Uterus (tissue), 4 donors: Measurements from ENCODE around the gene AHI1. TPM values are rescaled to one million over a fixed set of nuclear protein-coding genes. Genes with fewer than 3 reads are reported as not detected.

Experiments
- DNase-seq, 2 donors: peaks; one replicate each; pipeline ENCODE4 v3.0.0-alpha.2; 2019 to 2020
- H3K27ac ChIP-seq, 2 donors: fragments of 200-600 bp; sonication (generic); 1 replicate in 1 of 2; 2 replicates in 1 of 2; pipeline ENCODE4 v1.5.1; 2016 to 2018
- H3K27me3 ChIP-seq, 2 donors: fragments of 200-600 bp; sonication (generic); one replicate each; pipeline ENCODE4 v1.5.1; 2018 to 2019; ENCODE audit warnings: control low read depth in 1 of 2
- H3K36me3 ChIP-seq, 2 donors: fragments of 200-600 bp; sonication (generic); one replicate each; pipeline ENCODE4 v1.5.1; 2019; ENCODE audit warnings: control low read depth in 1 of 2
- H3K4me1 ChIP-seq, 2 donors: fragments of 200-600 bp; sonication (generic); one replicate each; pipeline ENCODE4 v1.5.1; 2018 to 2019; ENCODE audit warnings: control low read depth in 1 of 2
- H3K4me3 ChIP-seq, 2 donors: fragments of 200-600 bp; sonication (generic); 1 replicate in 1 of 2; 2 replicates in 1 of 2; pipeline ENCODE4 v1.5.1; 2018 to 2019; ENCODE audit warnings: mild to moderate bottlenecking in 1 of 2
- H3K9me3 ChIP-seq, 2 donors: fragments of 200-600 bp; sonication (generic); one replicate each; pipeline ENCODE4 v1.5.1; 2019; ENCODE audit warnings: control low read depth in 1 of 2
- POLR2A ChIP-seq, 2 donors: fragments of 450-650 bp; IDR thresholded peaks; one replicate each; pipeline ENCODE4 v1.6.1; 2016; ENCODE audit warnings: antibody characterized with exemption in 2 of 2, mild to moderate bottlenecking in 1 of 2, moderate library complexity in 1 of 2
- intact Hi-C: fragments of 100-400 bp; cut with DNase I; formaldehyde crosslinking; loops from one replicate; pipeline ENCODE4 v1.15.1; 2023; ENCODE audit warnings: low total_unique reads
- total RNA-seq, 4 donors: library from RNA; depleted of rRNA in 3 of 4; stranded (reverse); fragments of >200 nt in 3 of 4; gene quantifications; one replicate each; pipeline versions ENCODE4 v1.1.0 to v1.2.4, GENCODE V29; 2014 to 2023
- TF ChIP-seq, protein P1 (sequence below), 4 experiments: fragments of 200-600 bp in 2 of 4; fragments of 450-650 bp in 2 of 4; sonication (generic) in 2 of 4; IDR thresholded peaks; one replicate each; pipeline ENCODE4 v1.5.1; 2016 to 2019; ENCODE audit warnings: antibody characterized with exemption in 4 of 4, mild to moderate bottlenecking in 2 of 4, moderate library complexity in 1 of 4
- donor health status: DM: yes; HTN: yes; CAD: no.

Gene AHI1
- total RNA-seq, 4 donors from 2014 or later, result 43.5 to 85.1 (median 47.3) TPM

DNA sequence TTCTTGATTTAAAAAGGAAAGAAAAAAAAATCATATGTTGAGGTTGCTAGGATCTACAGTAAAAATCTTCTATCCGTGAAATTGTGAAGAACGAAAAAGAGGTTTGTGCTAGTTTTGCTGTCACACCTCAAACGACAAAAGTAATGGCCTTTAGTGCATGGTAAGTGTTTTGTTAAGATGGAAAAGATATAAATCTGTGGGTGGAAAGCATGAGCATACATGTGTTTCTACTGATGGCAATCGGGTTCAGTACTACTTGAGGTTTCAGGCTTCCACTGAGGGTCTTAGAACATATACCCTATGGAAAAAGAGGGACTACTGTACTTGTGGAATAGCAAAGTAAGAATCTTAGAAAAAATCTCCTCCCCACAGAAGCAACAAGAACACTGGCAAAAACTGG, 58.0 kb downstream of the AHI1 start:
- intact Hi-C loops, result no loop called here
- no peaks in the 10 kb centered on the region for H3K36me3 ChIP-seq
- no peaks in the 10 kb centered on the region for H3K9me3 ChIP-seq
- H3K4me1 ChIP-seq, result no peaks in the 10 kb centered on the region
- H3K4me3 ChIP-seq, result no peak overlapping the region
- no peak for DNase-seq
- no peak for TF ChIP-seq POLR2A (IDR thresholded peaks at IDR 0.05)
- TF ChIP-seq, protein P1, sequence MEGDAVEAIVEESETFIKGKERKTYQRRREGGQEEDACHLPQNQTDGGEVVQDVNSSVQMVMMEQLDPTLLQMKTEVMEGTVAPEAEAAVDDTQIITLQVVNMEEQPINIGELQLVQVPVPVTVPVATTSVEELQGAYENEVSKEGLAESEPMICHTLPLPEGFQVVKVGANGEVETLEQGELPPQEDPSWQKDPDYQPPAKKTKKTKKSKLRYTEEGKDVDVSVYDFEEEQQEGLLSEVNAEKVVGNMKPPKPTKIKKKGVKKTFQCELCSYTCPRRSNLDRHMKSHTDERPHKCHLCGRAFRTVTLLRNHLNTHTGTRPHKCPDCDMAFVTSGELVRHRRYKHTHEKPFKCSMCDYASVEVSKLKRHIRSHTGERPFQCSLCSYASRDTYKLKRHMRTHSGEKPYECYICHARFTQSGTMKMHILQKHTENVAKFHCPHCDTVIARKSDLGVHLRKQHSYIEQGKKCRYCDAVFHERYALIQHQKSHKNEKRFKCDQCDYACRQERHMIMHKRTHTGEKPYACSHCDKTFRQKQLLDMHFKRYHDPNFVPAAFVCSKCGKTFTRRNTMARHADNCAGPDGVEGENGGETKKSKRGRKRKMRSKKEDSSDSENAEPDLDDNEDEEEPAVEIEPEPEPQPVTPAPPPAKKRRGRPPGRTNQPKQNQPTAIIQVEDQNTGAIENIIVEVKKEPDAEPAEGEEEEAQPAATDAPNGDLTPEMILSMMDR (IDR thresholded peaks at IDR 0.05), result no peak
- no peak overlapping the region for H3K27ac ChIP-seq
- H3K27me3 ChIP-seq, result no peaks in the 10 kb centered on the region

DNA sequence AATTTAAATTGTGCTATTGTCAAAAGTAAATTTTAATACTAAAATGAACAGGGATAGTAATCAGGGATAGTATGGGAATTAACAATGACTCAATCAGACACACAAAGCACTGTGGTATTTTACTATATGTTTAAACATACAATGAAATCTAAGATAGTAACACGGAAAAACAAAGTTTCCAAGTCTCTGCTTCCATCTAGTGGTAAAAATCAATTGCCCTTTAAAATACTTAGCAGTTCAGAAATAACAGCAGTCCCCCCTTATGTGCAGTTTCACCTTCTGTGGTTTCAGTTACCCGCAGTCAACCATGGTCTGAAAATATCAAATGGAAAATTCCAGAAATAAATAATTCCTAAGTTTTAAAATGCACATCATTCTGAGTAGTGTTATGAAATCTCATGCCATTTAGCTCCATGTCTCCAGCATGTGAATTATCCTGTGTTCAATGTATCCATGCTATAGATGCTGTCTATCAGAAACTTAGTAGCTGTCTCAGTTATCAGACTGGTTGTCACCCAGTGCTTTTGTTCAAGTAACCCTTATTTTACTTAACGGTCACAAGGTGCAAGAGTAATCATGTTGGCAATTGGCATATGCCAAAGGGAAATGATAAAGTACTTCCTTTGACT, 58.5 kb downstream of the AHI1 start:
- Histone ChIP-seq H3K27me3 (no peaks in the 10 kb centered on the region), H3K27ac (no peak overlapping the region), H3K9me3 (no peaks in the 10 kb centered on the region), H3K4me1 (no peaks in the 10 kb centered on the region), H3K4me3 (no peak overlapping the region), H3K36me3 (no peaks in the 10 kb centered on the region)
- no peak for DNase-seq
- intact Hi-C loops, result no loop called here
- TF ChIP-seq POLR2A (IDR thresholded peaks at IDR 0.05), result no peak
- TF ChIP-seq, protein P1 (IDR thresholded peaks at IDR 0.05), result no peak

DNA sequence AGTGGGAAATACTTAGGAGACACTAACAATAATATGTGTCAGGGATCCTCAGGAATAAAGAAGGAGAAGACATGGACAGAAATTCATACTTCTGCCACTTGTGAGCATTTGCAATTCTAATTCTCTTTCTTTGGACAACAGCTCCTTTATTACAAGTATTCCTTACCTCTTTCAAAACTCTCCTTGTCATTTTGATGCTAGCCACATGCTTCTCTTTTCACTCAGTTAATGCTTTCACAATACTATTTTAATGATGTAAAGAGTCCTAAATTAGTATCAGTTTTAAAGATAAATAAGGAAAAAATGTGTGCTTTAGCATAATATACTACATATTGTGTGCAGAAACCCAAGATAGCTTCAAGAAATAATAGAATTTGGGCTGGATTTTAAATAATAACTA, 62.5 kb downstream of the AHI1 start:
- Histone ChIP-seq H3K4me3 (no peak overlapping the region), H3K27me3 (no peaks in the 10 kb centered on the region), H3K4me1 (no peaks in the 10 kb centered on the region), H3K9me3 (no peaks in the 10 kb centered on the region), H3K27ac (no peak overlapping the region), H3K36me3 (no peaks in the 10 kb centered on the region)
- no peak for DNase-seq
- TF ChIP-seq POLR2A (IDR thresholded peaks at IDR 0.05), result no peak
- TF ChIP-seq, protein P1 (IDR thresholded peaks at IDR 0.05), result no peak
- intact Hi-C loops, result no loop called here

DNA sequence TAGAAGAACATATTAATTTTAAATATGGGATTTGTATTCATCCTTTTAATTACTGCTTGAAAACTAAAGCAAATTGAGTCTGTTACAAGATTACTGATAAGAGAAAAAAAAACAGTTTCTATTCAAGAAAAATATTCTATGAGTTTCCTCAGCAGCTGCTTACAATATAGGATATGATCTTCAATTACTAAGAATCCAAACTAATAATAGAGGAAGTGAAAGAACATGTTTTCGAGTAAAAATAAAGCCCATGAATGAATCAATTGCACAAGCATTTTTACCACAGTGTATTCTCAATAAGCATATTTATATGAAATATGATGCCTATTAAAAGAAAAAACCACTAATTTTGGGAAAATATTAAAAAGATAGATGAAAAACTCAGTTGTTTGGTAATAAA, 63.4 kb downstream of the AHI1 start:
- no peak for TF ChIP-seq POLR2A (IDR thresholded peaks at IDR 0.05)
- TF ChIP-seq, protein P1 (IDR thresholded peaks at IDR 0.05), result no peak
- Histone ChIP-seq H3K27ac (no peak overlapping the region), H3K4me3 (no peak overlapping the region), H3K9me3 (no peaks in the 10 kb centered on the region), H3K27me3 (no peaks in the 10 kb centered on the region), H3K36me3 (no peaks in the 10 kb centered on the region), H3K4me1 (no peaks in the 10 kb centered on the region)
- DNase-seq, result no peak
- intact Hi-C loops, result no loop called here

DNA sequence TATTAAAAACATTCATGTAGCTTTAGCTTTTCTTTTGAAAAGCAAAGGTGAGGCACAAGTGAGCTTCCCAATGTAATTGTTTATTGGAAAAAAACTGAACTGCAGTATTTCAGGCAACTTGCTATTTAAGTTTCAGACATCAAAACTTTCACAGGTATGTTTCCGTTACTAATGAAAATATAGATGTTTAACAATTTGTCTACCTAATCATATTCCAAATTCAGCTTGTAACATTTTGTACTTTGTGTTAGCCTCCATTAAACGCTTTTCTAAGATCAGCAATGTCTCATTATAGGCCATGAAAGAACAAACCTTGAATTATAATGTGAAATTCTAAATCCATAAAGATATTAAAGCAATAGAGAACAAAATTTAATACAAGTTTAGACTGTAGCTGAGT, 69.5 kb downstream of the AHI1 start:
- Histone ChIP-seq H3K36me3 (no peaks in the 10 kb centered on the region), H3K9me3 (no peaks in the 10 kb centered on the region), H3K4me3 (no peak overlapping the region), H3K4me1 (no peaks in the 10 kb centered on the region), H3K27me3 (no peaks in the 10 kb centered on the region), H3K27ac (no peak overlapping the region)
- TF ChIP-seq, protein P1 (IDR thresholded peaks at IDR 0.05), result no peak
- no peak for TF ChIP-seq POLR2A (IDR thresholded peaks at IDR 0.05)
- intact Hi-C loops, result no loop called here
- no peak for DNase-seq
